HG03457 (cell line): ENCODE measurements around the gene CNOT6.
"Not testable (repeated sequence)": the region's sequence is repeated elsewhere in the genome, so short reads cannot be mapped to it uniquely, and the experiment has no call there.

Experiments used
- ATAC-seq: cut with Tn5 transposase; IDR thresholded peaks from one replicate; pipeline ENCODE4 v1.9.1; 2021; ENCODE audit warnings: moderate number of reproducible peaks; ENCODE audit not compliant: unreplicated experiment

CNOT6 gene

DNA sequence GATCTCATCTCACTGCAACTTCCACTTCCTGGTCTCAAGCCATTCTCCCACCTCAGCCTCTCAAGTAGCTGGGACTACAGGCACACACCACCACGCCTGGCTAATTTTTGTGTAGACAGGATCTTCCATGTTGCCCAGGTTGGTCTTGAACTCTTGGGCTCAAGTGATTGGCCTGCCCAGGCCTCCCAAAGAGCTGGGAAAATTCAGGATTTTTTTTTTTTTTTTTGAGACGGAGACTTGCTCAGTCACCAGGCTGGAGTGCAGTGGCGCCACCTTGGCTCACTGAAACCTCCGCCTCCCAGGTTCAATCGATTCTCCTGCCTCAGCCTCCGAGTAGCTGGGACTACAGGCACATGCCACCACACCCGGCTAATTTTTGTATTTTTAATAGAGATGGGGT lies 21.8 kb downstream of the CNOT6 start:
- ATAC-seq, result not testable (repeated sequence)

DNA sequence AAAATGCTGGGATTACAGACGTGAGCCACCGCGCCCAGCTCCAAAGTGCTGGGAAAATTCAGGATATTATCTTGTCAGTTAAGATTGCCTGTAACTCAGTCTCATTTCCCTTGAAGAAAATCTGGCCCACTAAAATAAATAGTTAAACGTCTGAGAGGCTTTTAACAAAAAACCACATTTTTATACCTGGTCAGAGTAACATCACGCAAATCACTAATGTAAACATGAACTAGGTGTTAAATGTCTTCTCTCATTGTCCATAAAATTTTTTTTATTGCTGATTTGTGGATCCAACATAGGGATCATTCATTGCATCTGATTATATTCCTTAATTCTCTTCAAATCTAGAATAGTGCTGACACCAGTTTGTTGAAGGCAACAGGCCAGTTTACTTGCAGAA lies 22.3 kb downstream of the CNOT6 start:
- ATAC-seq, result no peak

DNA sequence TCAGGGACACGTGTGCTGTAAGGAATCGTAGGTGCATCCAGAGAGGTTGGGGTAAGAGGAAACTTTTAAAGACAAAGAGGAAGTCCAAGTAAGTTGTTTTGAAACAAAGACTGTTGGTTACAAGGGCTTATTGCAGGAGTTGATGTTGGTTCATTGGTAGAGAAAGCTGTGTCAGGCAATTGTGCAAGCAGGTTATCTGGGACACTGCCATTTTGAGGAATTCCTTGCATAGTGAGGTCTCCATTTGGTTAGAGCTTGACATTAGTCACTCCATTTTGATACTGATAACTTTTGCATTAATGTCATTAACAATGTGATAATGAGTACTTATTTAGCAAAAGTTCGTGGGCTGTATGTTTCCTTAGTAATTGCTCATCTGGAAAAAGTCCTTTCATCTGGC lies 24.9 kb downstream of the CNOT6 start:
- no peak for ATAC-seq

DNA sequence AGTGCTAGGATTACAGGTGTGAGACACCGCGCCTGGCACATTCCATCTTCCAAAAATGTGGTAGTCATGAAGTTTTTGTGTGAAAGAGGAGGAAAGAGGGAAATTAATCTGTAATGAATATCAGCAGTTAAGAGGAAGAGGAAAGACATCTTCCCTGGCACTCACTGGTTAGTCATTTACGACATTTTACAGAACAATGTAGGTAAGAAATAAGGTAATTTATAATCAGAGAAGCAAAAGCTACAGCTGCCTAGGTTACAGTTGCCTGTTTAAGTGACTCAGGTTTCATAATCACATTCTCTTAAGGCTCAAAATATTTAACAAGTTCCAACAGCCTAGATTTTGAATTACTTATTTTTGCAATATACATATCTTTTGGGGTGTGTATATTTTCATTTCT lies 26.9 kb downstream of the CNOT6 start:
- ATAC-seq, result no peak

DNA sequence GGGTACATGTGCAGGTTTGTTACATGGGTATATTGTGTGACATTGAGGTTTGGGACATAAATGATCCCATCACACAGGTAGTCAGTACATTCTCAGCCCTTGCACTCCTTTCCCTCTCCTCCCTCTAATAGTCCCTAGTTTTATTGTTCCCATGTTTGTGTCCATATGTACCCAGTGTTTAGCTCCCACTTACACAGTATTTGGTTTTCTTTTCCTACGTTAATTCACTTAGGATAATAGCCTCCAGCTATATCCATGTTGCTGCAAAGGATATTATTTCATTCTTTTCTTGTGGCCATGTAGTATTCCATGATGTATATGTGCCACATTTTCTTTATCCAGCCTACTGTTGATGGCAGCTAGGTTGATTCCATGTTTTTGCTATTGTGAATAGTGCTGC lies 27.4 kb downstream of the CNOT6 start:
- no peak for ATAC-seq

DNA sequence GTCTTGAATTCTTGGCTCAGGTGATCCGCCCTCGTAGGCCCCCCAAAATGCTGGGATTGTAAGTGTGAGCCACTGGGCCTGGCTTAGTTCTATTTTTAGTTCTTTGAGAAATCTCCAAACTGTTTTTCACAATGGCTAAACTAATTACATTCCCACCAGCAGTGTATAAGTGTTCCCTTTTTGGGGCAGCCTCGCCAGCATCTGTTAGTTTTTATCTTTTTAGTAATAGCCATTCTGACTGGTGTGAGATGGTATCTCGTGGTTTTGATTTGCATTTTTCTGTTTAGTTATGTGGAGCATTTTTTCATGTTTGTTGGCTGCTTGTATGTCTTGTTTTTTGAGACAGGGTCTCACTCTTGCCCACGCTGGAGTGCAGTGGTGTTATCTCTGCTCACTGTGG lies 28.2 kb downstream of the CNOT6 start:
- no peak for ATAC-seq

DNA sequence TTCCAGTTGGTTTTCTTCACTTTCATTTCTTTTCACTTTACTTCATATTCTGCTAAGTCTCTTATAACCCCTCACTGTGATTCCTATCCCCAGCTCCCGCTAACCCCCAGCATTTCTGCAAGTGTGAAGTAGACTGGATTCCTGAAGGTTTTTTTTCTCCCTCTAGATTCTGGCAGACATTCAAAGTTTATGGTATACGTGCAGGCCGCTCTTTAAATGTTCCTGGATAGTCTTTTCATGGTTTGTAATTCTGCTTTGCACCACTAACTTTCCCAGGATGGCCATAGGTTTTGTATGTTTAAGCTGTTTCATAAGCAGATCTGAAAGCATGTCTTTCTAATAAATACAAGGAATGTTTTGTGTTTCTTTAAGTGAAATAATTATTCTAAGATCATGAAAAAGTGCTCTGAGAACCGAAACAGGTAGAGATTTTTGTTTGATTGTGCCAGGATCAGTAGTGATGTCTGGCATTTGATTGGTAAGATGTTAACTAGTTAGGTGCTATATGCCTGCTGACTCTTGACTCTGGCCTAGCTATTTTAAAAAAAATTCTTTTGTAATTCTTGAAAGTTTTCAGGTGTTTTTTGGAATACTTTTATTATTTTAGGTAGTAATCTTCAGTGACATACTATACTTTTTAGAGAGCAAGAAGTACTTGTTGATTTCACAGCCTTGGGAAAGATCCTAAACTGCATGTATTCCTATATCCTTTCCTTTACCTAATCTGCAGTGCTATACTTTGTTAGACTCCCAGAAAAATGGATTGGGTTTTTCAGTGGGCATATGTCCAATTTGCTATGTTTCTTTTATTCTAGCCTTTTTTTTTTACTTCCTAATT lies 29.7 kb downstream of the CNOT6 start:
- ATAC-seq, result no peak

DNA sequence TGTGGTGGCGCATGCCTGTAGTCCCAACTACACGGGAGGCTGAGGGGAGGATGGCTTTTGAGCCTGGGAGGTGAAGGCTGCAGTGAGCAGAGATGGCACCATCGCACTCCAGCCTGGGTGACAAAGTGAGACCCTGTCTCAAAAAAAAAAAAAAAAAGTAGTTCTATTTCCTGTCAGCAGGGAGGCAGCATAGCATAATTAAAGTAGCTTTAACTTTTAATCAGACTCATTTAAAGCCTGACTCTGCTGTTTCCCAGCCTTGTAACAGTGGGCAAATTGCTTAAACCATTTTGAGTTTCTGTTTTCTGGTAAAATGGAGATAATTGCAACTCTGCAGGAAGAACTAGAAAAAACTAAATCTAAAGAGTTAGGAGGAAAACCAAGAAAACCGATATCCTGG lies 31.2 kb downstream of the CNOT6 start:
- ATAC-seq, result no peak

DNA sequence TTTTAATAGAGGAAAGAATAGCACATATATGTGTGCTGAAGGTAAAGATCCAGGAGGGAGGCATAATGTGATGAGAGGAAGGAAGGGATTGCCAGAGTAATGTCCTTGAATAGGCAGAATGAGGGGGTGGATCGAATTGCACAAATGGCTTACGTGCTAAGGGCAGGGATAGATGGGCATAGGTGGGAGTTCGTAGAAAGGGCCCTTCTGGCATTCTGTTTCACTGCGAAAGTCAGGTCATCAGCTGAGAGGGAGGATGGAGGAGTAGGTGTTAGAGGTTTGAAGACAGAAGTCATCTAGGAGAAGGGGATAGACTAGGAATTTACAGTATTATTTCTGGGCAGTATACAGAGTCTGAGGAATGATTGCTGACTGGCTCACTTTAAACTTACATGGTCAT lies 32.1 kb downstream of the CNOT6 start:
- ATAC-seq, result no peak

DNA sequence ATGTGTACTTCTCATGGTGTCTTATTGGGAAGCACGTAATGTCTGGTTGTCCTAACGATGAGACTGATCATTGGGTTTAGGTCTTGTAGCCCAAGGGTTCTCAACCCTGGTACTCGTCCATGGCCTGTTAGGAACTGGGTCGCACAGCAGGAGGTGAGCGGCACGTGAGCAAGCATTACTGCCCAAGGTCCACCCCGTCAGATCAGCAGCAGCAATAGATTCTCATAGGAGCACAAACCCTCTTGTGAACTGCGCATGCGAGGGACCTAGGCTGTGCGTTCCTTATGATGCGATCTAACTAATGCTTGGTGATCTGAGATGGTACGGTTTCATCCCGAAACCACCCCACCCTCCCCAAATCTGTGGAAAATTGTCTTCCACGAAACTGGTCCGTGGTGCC lies 33.5 kb downstream of the CNOT6 start:
- no peak for ATAC-seq

DNA sequence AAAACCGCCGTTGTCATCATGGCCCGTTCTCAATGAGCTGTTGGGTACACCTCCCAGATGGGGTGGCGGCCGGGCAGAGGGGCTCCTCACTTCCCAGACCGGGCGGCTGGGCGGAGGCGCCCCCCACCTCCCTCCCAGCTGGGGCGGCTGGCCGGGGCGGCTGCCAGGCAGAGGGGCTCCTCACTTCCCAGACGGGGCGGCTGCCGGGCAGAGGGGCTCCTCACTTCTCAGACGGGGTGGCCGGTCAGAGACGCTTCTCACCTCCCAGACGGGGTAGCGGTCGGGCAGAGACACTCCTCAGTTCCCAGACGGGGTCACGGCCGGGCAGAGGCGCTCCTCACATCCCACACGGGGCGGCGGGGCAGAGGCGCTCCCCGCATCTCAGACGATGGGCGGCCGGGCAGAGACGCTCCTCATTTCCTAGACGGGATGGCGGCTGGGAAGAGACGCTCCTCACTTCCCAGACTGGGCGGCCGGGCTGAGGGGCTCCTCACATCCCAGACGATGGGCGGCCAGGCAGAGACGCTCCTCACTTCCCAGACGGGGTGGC lies 36.9 kb downstream of the CNOT6 start:
- not testable (repeated sequence) for ATAC-seq

DNA sequence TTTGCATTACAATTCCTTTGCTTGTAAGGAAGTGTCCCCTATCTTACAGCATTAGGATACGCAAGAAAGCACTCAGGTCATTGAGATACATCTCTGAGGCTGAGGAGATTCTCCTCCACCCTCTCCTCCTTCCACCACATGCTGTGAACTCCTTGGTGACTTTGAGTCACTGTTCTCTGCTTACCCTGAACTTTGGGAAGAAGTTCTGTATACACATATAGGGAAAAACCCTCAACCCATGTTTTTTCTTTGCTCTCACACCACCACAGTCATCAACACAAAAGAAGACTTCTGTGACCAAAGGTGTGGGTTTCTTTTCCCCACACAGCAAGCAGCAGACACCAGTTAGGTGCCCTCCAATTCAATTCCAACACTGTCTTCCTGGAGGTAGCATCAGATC lies 38.1 kb downstream of the CNOT6 start:
- no peak for ATAC-seq

DNA sequence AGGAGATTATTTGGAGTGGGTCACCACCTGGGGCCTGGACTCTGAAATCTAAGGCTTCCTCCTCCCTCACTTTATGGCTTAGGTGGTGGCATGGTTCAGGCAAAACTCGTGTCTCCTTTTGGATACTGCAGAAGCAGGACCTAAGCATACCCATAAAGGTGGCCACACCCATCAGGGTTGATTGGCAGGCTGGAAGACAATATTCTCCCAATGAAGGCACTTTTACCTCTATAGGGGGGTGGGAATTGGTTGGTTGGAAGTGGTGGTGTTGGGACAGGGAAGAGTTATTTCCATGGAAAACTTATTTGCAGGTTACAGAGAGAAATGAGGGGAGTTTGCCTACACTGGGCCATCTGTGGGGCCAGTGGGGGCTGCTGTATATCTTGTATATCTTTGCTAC lies 39.7 kb downstream of the CNOT6 start:
- no peak for ATAC-seq

DNA sequence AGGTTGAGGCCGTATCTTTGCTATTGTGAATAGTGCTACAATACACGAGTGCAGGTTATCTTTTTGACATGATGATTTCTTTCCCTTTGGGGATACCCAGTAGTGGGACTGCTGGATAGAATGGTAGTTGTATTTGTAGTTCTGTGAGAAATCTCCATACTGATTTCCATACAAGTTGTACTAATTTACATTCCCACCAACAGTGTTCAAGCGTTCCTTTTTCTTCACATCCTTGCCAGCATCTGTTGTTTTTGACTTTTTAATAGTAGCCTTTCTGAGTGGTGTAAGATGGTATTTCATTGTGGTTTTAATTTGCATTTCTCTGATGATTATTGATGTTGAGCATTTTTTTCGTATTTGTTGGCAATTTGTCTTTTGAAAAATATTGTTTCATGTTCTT lies 41.4 kb downstream of the CNOT6 start:
- ATAC-seq, result no peak

DNA sequence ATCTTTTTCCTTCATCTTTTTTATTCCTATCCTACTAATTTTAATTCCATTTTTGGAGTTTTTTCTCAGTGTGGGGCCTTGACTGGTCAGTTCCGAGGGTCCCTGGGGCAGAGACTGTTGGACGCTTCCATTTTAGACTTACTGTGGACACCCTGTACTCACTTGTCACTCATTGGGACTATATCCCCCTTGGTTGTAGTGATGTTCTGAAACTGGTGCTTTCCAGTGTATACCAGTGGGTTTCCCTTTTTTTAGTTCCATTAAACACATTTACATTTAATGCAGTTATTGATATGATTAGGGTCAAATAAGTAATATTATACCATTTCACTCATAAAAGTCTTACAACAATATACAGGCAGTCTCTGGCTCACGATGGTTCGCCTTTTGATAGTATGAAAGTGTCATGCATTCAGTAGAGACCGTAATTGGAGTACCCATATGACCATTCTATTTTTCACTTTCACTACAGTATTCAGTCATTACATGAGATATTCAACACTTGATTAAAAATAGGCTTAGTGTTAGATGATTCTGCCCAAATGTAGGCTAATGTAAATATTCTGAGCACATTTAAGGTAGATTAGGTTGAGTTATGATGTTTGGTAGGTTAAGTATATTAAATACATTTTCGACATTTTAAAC lies 46.0 kb downstream of the CNOT6 start:
- peak; percentile 76 for ATAC-seq

DNA sequence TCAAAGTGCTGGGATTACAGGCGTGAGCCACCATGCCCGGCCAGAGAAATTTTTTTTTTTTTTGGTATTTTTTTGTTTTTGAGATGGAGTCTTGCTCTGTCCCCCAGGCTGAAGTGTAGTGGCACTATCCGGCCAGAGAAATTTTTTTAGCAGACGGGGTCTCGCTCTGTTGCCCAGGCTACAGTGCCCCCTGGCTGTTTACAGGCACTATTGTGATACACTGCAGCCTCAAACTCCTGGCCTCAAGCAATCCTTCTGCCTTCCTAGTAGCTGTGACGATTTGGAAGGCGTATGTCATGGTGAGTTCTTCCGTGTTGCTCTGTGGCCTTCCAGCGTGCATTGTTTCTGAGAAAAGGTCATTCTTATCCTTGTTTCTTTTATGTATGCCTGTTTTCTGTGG lies 47.5 kb downstream of the CNOT6 start:
- ATAC-seq, result no peak

DNA sequence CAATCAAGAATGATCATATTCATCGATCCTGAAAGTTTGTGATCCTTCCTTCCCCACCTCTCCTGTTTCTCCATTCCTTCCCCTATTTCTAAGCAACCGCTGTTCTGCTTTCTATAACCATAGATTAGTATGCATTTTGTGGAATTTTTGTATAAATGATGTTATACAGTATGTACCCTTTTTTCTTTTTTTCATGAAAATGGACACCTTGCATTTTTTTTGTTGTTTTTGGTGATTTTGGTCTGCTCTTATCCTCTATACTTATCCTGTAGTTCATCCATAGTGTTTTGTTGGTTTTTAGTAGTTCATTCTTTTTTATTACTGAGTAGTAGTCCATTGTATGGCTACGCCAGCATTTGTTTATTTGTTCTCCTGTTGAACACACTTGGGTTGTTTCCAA lies 51.1 kb downstream of the CNOT6 start:
- ATAC-seq, result no peak

DNA sequence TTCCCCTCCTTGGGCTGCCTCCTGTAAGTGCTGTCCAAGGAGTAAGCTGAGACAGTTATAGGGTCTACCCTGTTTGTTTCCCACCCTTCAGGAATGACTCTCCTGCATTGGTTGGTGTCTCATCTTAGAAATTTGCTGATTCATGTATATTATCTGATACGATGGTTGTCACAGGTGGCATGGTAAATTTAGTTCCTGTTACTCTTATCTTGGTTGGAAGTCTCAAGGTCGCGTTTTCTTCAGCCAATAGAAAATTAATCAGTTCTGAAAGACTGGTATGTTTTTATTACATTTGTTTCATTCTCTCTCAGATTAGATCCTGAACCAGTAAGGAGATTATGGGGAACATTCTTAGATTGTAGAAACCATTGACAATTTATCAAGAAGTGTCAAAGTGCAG lies 54.4 kb downstream of the CNOT6 start:
- ATAC-seq, result no peak

DNA sequence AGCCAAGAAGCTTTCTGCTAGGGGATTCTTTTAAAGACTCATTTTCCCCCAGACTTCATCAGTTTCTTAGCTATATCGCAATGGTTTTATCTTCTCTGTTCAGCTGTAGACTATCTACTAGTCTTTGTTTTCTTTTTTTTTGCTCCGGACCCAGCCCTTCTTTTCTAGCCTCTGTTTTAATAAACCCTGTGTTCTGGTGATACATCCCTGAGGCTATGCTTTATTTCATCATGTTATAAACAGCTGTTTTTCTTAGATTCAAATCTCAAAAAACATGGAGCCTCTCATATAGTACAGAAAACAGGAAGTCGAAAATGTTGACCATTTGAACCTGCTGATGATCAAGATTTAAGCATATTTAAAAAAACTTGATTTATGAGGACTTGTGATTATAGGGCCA lies 59.4 kb downstream of the CNOT6 start:
- ATAC-seq, result no peak

DNA sequence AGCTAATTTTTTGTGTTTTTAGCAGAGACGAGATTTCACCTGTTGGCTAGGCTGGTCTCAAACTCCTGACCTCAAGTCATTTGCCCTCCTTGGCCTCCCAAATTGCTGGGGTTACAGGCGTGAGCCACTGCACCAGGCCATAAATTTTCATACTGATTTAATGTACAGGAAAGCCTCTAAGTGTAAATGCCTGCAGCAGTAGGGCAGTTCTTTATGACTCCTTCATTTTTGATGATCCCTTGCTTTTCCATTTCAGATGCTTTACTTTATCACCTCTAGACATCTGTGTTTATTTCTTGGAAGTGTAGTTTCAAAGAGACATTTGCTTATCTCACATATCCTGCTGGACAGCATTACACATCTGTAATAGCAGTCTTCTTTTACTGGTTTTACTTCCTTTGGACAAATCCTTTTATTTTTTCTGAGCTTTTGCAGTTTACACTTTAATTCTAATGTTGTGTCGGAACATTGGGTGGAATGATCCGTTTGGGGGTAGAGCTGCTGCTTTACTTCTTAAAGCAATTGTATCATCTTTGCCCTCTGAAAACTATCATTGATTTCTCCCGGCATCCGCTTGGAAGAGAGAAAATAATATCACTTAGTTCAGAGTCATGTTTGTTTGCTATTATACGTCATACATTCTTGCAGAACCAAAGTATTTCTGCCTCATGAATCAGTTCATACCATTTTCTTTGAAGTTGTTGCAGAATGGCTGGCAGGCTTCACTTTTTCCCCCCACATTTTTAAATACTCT lies 61.2 kb downstream of the CNOT6 start:
- ATAC-seq, result no peak

DNA sequence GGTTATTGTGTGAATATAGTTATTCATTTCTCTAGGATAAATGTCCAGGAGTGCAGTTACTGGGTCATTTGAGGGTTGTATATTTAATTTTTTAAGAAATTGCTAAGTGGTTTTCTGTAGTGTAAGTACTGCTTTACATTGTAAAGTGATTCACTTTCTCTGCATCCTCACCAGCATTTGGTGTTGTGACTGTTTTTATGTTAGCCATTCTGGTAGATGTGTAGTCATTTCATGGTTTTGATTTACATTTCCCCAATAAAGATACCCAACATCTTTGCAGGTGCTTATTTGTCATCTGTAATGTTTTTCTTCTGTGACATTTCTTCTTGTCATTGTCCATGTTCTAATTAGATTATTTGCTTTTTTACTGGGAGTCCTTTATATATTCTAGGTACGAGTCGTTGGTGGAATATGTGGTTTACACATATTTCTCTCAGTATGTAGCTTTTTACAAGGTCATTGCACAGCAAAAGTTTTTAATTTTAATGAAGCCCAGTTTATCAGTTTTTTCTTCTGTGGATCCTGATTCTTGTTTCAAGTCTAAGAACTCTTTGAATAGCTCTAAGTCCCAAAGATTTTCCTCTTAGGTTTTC lies 63.1 kb downstream of the CNOT6 start:
- no peak for ATAC-seq
